HG03378 (cell line): ENCODE measurements around the gene C12orf76.
"Not testable (repeated sequence)": the region's sequence is repeated elsewhere in the genome, so short reads cannot be mapped to it uniquely, and the experiment has no call there.

Experiments
- ATAC-seq: cut with Tn5 transposase; IDR thresholded peaks from one replicate; pipeline ENCODE4 v1.9.1; 2021; ENCODE audit warnings: mild to moderate bottlenecking, moderate library complexity; ENCODE audit not compliant: unreplicated experiment

The C12orf76 gene, protein sequence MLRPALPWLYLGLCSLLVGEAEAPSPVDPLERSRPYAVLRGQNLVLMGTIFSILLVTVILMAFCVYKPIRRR

DNA sequence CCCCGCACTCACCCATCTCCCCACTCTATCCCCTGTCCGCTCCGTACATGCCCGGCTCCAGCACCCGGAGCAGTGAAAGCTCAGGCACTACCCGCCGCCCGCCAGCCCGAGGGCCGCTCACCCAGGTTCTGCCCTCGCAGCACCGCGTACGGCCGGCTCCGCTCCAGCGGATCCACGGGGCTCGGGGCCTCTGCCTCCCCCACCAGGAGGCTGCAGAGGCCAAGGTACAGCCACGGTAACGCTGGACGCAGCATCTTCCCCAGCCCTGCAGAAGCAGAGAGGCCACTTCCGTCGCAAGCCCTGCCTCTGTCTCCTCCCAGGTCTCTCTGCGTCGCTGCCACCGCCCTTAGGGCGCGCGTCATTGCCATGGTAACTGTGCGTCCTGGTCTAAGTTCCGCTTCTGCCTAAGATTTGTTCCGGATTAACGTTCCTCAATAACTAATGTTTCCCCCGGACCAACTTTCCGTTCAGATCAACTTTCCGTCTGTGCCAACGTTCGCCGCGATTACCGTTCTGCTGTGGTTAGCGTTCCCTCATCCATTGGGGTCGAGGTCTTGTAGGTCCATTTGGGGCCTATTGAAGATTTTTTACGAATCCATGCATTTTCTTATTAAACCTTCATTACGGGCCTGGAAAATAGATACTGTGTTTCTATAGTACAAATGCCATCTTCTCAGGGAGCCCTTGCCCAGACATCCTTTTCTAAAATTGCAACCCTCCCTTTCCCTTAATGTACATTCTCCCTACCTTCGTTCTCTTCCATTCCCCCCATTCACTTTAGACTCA lies at the start of gene C12orf76:
Gene C12orf76 (minus strand): TSS at position 281 of the 786 bp plus-strand sequence. CDS start 27 bp downstream, at position 254.
- ATAC-seq = peak; percentile 97

DNA sequence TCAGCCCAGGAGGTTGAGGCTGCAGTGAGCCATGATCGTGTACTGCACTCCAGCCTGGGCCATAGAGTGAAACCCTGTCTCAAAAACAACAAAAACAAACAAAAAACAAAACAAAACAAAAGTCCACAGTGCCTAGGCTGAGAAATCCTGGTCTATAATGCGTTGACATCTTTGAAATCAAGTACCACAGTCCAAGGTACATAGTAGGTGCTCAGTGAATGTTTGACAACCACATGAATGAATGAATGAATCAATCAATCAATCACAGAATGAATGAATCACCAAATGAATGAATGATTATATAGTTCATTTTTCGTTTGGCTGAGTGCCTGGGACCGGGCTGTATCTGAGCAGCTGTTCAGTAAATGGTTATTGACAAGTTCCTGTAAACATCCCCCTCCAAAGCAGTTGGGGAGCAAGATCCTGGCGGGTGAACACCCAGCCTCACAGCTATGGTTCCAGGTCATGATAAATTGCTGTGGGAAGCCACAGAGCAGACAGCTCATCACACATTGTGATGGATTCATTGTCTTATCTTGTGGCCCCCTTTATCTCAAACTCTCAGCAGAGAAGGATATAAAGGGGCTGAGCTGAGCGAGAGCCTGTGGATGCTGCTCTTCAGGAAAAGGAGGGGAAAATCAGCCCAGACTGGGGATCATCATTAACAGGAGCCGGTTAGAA lies 45.4 kb upstream of the C12orf76 start:
- no peak for ATAC-seq

DNA sequence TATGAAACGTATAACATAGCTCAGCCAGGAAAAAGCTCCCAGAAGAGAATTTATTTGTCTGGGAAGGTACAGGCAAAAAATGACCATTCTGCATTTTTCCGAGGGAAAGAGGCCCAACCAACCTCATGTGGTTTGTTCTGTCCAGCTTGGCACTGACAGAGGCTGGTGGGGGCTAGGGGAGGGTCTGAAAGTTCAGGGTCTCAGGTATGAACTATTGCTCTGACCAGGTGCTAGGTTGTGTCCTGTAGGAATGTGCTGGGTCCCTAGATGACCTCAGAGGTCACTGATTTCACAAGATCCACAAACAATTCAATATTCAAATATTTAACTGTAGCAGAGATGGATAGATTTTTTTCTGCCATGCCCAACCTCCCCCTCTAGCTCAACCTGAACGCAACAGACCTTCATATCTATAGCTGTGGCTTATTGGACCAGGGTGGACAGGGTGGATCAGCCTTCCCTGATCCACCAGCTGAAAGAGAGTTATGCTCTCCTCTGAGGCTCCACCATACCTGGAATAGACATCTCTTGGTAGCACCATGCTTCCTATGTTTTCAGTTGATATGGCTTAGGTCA lies 42.9 kb upstream of the C12orf76 start:
- ATAC-seq = no peak

DNA sequence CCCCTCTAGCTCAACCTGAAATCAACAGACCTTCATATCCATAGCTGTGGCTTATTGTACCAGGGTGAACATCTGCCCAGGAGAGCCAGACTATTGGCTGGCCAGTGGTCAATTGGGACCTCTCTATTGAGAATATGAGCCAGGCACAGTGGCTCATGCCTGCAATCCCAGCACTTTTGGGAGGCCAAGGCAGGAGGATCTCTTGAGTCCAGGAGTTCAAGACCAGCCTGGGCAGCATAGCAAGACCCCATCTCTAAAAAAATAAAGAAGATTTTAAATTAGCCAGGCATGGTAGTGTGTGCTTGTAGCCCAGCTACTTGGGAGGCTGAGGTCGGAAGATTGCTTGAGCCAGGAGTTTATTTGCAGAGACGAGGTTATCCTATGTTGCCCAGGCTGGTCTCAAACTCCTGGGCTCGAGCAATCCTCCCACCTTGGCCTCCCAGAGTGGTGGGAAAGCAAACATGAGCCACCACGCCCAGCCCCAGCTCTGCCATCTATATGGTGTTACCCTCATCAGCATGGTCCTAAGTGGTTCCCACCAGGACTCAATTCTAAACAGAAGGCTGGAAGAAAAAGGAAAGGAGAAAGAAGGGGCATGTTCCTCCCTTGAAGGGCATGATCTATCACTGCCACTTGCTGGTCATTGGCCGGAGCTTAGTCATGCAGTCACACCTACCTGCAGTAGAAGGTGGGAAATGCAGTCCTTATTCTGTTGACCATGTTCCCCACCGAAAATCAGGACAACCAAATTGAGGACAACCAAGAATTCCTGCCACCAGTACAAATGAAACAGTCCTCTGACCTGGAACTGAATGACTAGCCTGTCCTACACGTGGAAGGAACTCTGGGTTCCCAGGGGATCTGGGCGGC lies 42.2 kb upstream of the C12orf76 start:
- no peak for ATAC-seq

DNA sequence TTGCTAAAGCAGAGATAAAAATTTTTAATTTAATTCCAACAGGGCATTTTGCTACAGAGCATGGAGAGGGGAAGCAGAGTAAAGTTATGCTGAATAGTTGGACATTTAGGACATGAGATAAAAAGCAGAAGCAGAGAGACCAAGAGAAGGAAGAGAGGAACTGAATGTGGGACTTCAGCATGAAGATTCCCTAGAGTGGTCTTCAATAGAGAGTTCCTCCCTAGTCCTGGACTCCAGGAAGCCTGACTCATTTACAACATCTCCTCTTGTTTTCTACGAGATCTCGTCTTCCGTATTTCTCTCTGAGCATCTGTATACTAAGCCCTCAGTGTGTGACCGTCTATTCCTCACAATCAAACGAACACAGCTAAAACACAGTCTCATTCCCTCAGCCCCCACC lies 40.6 kb upstream of the C12orf76 start:
- no peak for ATAC-seq

DNA sequence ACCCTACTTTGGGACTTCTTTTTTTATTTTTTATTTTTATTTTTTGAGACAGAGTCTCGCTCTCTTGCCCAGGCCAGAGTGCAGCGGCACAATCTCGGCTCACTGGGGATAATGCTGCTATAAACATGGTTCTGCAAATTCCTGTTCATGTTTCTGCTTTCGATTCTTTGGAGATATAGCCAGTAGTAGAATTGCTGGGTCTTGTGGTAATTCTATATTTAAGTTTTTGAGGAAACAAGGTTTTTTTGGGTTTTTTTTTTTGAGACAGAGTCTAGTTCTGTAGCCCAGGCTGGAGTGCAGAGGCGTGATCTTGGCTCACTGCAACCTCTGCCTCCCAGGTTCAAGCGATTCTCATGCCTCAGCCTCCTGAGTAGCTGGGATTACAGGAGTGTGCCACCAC lies 39.9 kb upstream of the C12orf76 start:
- ATAC-seq = not testable (repeated sequence)

DNA sequence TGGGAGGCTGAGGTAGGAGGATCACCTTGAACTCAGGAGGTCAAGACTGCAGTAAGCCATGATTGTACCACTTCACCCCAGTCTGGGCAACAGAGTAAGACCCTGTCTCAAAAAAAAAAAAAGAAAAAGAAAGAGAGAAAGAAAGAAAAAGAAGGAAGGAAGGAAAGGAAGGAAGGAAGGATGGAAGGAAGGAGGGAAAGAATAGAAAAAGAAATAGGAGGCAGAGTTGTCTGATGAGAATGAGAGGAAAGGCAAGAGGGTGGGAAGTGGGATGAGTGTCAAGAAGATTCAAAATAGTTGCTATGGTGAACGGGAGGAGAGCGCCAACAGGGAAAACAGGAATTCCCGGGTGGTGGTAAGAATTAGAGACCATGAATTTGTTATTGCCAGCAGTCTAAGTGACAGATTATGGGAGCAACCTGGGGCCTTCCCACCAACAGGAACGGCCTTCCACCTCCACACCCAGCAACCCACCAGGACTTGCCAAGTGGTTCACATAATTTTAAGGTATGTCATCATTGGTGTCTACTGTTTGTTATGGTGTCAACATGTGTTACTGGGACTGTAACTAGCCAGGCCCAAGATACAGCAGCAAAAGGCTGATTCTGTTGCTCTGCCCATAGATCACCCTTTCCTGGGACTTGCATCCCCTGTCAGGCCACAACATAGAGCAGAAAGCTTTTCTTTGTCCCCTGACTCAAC lies 36.1 kb upstream of the C12orf76 start:
- ATAC-seq = no peak

DNA sequence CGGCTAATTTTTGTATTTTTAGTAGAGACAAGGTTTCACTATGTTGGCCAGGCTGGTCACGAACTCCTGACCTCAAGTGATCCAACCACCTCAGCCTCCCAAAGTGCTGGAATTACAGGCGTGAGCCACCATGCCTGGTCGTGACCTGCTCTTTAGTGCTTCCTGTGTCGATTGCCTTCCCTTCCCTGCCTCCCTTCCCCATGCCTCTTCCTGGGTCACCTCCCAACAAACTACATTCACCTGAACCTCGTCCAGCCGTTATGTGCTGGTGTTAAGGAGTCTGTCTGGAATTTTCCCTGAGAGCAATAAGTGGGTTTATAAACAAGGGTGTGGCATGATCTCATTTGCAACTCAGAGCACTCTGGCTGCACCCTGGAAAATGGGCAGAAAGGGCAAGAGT lies 32.1 kb upstream of the C12orf76 start:
- ATAC-seq = no peak

DNA sequence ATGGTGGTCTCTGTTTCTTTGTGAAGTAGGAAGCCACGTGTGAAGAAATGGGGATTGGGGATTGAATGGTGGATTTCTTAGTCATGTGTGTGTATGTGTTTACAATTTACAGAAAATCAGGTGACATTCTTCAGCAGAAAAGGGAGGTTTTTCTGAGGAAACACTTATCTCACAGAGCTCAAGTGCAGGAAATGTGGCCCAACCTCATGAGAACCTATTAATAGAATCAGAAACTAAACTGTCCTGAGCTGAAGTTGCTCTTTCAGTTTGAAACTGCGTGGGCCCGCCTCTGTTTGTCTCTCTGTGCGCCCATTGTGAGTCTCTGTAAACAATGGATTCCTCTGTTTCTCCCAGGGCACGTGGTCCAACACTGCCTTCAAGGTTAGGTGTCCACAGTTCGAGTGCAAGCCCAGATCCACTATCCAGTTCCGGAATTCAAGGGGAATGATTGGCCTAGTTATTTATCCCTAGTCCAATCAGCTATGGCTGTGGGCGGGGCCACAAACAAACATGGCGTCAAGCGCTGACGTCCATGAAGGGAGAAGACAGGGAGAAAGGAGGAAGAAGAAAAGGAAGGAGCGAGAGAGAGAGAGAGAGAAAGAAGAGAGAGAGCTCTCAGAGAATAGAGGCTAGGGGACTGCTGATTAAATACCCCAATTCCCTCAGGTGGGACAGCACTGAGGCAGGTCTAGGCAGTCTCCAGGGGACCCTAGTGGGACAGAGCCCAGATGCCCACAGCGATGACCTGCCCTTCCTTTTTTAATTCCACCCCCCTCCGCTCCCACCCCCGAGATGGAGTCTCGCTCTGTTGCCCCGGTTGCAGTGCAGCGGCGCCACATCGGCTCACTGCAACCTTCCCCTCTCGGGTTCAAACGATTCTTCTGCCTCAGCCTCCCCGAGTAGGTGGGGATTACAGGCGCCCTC lies 31.4 kb upstream of the C12orf76 start:
- ATAC-seq = peak; percentile 83

DNA sequence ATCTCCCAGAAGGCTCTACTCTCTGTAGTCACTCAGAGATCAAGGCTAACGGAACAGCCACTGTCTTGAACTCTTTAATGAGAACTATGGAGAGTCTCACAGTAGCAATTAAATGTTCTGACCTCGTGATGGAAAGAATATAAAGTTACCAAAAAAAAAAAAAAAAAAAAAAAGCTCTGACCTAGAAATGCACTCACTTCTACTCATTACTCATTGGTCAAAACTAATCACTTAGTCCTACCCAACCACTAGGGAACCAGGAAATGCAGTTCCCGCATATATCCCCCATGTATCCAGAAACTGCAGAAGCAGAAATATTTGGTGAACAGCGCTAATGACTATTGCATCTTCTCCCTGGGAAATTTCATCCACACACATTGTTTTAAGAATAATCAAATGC lies 29.5 kb upstream of the C12orf76 start:
- ATAC-seq = no peak

DNA sequence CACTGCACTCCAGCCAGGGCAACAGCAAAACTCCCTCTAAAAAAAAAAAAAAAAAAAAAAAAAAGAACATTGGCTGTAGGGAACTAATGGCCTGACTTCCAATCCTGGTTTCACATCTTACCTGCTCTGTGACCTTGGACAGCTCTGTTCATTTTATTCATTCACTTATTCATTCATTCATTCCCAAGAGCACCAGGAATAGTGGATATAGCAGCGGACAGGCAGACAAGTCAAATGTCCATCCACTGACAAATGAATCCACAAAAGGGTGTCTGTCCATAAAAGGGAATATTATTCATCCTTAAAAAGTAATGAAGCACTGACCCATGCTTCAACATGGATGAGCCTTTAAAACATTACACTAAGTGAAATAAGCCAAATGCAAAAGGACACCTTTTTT lies 27.6 kb upstream of the C12orf76 start:
- ATAC-seq = no peak

DNA sequence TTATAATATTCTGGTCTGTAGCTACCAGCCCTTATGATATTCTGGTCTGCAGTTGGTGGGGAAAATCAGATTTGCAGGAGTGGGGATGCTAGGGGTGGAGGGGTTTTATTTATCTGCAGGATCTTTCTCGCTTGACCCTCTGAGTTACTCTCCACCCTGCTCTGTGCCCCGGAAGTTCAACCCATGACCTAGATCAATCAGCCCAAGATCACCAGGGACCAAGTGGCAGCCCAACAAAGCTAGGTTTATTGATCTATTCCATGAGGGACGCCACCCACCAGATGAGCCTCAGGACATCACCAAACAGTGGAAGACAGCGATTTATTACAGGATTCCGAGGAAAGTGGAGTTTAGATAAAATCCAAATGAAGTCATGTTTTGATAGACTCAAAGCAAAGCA lies 25.8 kb upstream of the C12orf76 start:
- no peak for ATAC-seq

DNA sequence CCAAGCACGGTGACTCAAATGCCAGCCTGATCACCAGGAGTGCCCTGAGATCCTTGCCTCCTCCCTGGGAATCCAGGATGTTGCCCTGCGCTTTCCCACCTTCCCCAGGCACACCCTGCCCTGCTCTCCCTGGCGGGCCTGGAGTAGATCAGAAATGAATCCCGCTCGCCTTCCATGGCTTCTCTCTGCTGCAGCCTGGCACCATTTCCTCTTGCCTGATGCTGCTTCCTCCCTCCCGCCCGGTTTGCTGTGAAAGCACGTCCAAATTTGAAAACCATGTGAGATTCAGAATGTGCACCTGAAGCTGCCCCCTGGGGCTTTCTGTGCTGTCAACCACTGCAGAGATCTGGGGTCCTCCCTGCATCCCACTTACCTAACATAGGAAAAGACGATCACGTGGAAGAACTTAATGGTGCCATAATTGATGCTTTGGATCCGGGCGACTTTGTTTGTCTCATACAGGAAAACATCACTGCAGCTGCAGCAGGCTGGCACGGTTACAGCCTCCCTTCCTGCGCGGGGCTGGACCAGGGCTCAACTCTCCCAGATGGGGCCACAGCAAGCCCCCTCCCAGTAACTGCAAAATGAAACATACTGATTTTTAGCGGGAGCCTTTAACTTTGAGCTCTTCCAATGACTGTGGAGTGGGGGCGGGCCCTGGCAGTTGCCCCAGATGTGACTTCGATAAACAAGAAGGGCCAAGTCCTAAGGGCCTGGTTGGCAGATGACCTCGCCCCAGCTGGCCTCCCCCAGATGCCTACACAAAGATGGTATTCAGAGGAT lies 24.9 kb upstream of the C12orf76 start:
- ATAC-seq = no peak

DNA sequence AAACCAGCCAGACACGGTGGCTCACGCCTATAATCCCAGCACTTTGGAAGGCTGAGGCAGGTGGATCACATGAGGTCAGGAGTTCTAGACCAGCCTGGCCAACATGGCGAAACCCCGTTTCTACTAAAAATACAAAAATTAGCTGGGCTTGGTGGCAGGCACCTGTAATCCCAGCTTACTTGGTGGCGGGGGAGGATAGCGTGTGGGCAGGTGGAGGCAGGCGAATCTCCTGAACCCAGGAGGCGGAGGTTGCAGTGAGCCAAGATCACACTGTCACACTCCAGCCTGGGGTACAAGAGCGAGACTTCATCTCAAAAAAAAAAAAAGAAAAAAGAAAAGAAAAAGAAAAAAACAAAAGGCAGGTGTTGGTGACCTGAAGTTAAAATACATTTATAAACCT lies 24.3 kb upstream of the C12orf76 start:
- ATAC-seq = not testable (repeated sequence)

DNA sequence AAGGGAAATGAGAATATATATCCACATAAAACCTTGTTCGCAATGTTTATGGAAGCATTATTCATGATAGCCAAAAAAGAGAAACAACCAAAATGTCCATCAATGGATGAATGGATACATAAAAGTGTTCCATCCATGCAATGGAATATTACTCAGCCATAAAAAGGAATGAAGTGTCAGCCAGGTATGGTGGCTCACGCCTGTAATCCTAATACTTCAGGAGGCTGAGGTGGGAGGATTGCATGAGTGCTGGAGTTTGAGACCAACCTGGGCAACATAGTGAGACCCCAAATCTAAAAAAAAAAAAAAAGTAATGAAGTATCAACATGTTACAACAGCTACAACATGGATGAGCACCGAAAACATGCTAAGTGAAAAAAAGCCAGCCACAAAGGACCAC lies 23.6 kb upstream of the C12orf76 start:
- no peak for ATAC-seq

DNA sequence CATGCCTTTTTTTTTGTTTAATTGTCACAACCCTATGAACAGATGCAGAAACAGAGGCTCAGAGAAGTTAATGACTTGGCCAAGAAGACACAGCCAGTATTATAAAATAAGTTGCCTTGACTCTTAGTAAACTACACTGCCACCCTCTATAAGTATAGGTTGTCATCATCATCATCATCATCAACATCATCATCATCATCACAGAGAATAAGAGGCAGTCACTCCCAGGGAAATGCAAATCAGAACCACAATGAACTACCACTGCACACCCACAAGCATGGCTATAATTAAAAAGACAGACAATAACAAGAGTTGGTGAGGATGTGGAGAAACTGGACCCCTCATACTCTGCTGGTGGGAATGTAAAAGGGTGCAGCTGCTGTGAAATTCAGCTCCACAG lies 23.2 kb upstream of the C12orf76 start:
- ATAC-seq = no peak

DNA sequence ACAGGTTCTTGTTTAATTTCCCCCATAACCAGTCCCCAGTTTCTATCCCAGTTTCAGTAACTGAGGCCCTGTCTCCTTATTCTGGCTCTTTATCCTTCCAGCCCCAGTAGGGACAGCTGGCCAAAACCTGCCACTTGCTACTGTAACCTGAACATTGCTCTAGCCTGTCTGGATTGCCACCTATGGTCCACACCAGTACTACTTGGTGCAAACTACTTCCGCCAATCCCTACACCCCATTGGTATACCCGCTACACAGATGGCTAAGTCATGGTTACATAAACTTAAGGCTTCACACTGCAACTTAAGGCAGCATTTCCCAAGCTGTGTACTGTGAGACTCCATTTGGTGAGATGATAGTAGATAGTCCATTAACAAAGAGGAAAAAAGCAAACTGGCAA lies 20.3 kb upstream of the C12orf76 start:
- ATAC-seq = no peak

DNA sequence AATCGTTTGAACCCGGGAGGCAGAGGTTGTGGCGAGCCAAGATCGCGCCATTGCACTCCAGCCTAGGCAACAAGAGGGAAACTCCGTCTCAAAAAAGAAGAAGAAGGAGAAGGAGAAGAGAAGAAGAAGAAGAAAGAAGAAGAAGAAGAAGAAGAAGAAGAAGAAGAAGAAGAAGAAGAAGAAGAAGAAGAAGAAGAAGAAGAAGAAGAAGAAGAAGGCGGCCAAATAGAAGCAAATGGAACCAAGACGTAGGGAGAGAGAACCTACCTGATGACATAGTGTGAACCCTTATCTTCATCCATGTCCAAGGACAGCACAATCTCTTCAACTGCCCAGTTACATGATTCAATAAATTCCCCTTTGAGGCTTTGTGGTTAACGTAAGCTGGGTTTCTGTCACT lies 19.8 kb upstream of the C12orf76 start:
- not testable (repeated sequence) for ATAC-seq

DNA sequence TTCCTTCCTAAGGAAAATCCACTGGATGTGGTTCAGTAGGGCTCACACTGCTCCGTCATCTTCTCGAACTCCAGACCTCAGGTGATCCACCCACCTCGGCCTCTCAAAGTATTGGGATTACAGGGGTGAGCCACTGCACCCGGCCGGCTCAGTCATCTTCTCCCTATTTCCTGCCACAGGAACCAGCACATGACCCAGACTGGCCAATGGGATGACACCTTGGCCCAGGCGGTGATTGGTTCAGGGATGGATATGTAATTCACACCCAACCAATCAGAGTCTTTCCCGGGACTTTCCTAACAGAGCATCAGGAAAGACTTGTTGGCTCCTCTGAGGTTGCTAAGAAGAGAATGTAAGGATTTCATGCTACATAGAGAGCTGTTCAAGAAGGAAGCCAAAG lies 19.2 kb upstream of the C12orf76 start:
- ATAC-seq = no peak
